NCI-H2196 treated with DMSO at 0.1 percent for 48 hours (cell line): ENCODE data around the gene SPTBN4.
"Not testable (repeated sequence)": the region's sequence is repeated elsewhere in the genome, so short reads cannot be mapped to it uniquely, and the experiment has no call there.

Experiments used
- DNase-seq: peaks from one replicate; lab custom pipeline; 2025; ENCODE audit not compliant: unreplicated experiment; lab: John Stamatoyannopoulos, UW

Gene SPTBN4

DNA sequence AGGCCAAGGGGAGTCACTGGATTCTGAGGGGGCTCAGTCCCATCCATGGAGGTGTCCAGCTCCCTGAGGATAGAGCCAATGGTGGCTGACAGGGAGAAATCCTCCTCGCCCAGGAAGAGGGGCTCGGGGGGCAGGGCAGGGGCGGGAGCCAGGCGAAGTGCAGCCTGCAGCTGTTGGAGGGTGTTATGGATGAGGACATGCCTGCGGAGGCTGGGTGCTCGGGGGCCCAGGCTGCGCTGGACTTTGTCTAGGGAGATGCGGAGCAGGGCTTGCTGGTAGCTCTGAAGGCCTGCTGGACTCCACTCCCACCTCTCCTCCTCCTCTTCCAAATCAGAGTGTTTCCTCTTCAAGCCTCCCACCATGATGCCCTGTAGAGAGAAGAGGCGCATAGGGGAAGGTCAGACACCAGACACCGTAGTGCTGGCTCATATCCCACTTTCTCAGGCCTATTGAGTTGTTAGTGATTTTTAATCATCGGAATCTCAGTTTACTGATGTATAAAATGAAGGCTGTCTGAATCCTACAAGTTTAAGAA lies 25.0 kb upstream of the SPTBN4 start:
- no peak for DNase-seq

DNA sequence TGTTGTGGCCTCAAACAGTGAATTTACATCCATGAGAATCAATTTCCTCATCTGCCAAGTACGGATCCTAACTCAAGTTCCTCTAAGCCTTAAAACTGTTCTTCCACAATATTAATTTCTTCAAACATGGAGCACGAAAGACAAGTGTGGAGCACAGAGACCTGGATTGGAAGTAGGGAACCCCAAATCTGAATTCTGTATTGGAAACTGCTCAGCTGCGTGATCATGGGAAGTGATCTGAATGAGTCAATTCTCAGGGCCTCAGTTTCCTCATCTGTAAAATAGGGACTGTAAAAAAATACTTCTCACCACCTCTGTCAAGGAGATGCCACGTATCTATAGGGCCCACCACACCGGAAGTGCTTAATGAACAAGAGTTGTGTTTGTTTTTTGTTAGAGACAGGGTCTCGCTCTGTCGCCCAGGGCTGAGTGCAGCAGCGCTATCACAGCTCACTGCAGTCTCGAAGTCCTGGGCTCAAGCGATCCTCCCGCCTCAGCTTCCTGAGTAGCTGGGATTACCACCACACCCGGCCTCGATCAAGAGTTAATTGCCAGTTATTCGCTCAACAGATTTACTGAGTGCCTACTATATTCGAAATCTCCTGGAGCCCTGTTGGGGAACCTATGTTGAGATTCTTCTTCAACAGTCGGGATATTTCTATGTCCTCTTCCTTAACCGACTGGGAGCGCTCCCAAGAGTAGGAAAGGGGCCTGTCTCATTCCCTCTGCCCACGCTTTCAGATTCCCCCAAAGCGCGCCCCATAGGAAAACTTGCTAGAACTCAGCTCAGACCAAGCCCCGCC lies 24.3 kb upstream of the SPTBN4 start:
- no peak for DNase-seq

DNA sequence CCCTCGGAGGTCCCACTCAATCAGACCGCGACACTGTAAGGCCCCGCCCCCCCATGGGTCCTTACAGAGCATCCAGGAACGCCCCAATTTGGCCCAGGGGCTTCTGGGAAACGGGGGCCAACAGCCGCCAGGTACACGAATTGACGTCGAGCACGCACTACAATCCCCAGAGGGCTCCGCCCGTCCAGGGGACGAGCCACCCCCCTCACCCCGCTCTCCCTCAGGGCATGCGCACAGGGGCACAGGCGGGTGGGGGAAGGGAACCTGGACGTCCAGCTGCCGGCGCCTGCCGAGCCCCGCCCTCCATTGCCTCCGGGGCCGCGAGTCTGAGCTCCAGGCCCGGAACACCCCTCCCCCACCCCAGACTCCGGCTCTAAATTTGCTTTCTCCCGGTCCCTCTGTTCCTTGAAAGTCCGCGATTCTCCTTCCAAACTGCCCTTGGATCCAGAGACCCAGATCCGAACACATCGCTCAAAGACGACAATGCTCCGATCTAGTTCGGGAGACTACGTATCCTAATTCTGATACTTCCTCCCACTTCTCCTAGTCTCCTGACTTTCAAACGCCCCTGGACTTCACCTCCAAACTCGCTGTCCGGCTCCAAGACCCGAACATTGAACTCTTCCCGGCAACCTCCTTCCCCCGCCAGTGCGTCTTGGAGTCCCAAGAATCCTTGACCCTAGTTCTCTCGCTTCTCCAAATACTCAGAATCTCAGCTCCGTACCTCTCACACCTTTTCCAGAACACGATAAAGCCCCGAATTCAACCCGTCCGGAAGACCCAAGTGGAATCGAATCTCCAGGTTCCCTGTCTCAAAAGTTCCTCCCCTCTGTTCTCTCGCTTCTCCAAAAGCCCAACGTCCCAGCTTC lies 23.4 kb upstream of the SPTBN4 start:
- DNase-seq: peak; percentile 99

DNA sequence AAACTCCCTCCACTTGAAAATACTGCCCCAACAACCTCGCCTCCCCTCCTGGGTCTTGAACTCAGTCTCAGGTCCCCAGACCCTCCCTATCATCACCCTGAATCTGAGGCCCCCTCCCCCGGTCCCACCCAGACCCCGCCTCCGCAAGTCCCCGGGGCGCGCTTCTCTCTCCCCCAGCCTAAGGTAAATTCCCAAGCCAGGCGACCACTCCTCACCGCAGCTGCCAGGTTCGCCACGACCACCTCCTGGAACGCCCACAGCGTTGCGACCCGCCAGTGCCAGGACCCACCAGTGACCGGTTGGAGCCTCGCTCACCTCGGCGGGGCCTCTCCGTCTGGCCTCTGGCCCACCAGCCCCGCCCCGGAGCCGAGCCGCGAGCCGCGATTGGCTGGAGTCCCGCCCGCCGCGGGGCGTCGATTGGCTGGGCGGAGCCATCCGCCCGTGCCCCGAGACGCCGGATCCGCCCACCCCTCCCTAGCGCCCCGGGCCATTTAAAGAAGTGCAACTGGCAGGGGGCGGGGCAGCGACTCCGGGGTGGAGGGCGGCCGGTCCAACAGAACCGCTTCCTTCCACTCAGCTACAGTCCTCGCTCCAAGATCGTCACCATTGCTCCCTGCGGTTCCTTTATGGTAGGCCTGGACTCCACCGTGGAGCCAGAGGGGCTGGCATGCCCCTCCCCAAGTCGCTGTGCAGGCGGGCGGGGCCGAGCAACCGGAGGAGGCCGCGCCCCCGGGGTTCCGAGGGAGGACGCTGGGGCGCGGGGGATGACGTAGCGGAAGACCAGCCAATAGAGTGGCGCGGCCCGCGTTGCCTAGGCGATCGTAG lies 22.6 kb upstream of the SPTBN4 start, which contains the start of gene SERTAD3:
SERTAD3 (minus strand) TSS at position 336 of the 825 bp plus-strand sequence. CDS start 2,255 bp downstream, outside the sequence.
- peak; percentile 90 for DNase-seq

DNA sequence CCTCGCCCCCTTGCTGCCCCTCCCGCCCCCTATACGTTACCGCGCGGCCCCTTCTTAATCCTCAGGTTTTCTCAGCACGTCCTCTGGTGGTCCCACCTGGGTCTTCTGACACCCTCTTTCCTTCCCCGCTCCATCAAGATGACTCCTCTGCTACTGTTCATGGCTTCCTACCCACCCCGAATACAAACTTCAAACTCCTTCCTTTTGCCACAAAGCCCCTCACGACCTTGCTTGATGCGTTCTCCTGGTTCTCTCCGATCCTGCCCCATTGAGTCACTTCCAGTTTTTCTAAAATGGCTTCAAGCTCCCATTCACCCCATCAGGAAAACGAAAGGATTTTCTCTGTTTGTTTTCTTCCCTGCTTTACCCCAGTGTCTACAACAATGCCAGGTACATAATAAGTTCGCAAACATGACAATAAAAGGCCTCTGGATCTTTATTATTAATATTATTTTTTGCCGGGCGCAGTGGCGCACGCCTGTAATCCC lies 21.9 kb upstream of the SPTBN4 start:
- no peak for DNase-seq

DNA sequence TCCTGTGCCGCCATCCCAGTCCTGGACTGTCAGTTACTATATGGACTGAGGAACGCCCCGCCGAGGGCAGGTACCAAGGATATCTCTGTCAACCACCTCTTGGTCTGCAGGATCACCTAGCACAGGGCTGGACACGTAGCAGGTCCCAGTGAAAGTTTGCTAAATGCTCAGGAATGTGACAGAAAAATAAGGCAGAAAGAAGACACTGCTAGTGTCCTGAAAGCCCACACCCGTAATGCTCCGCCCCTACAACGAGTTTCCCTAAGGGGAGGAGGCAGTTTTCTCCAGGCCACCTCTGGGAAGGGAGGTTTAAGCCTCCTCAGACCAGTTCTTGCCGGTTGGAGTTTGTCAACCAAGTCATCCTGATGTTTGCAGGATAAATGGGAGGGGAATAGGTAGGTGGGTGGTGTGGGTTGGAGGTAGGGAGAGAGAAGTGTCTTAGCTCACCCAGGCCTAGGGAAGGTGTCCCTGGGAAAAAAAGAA lies 21.0 kb upstream of the SPTBN4 start:
- DNase-seq: no peak

DNA sequence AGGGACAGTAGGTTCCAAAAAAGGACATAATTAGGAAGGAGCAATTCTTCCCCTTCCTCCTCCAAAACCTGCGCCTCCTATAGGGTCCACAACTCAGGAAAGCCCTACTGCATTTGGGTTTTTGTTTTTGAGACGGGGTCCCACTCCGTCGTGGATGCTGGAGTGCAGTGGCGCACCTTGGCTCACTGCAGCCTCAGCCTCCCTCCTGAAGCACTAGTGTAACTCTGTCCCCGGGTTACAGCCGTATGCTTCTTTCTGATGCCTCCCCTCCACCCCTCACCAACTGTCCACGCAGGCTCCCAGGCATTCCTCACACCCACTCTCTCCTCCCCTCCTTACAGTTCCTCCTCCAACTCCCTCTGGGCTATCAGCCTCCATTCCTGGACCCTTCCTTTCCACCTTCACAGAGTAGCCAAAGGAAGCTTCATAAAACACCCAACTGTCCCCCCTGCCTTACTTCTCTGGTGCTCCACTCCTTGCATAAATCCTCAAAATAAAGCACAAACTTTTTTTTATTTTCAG lies 20.5 kb upstream of the SPTBN4 start:
- DNase-seq: no peak

DNA sequence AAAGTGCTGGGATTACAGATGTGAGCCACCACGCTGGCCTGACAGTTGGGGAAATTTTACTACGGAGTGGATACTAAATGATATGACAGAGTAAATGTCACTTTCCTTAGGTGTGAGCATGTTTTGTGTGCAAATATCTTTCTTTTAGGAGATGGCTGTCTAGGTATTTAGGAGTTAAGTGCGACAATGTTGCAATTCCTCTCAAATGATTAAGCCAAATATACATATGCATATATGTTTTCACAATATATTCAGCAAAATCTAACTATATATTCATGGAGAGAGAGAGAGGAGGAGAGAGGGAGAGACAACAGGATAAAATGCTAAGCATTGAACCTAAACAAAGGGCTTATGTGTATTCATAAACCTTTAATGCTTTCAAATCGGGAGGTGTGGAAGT lies 17.3 kb upstream of the SPTBN4 start:
- no peak for DNase-seq

DNA sequence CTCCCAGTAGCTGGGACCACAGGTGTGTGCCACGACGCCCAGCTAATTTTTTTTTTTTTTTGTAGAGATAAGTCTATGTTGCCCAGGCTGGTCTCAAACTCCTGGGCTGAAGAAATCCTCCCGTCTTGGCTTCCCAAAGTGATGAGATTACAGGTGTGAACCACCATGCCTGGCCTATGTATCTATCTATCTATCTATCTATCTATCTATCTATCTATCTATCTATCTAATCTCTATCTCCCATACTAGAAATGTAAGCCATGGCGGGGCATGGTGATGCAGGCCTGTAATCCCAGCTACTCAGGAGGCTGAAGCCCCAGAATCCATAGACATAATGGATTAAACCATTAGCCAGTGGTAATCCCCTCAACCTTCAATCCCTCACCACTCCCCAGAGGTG lies 16.1 kb upstream of the SPTBN4 start:
- no peak for DNase-seq

DNA sequence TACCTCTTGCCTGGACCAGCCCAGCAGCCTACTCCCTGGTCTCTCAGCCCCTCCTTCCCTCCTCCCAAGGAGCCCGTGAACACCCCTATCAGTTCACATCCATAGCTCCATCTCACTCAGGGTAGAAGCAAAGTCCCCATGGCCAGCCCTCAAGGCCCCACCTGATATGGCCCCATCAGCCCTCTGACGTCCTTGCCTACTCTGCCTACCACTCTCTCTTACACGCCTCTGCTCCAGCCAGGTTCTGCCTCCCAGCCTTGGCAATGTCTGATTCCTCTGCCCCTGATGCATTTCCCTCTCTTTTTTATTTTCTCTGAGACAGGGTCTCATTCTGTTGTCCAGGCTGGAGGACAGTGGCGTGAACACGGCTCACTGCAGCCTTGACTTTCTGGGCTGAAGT lies 14.8 kb upstream of the SPTBN4 start:
- DNase-seq: no peak

DNA sequence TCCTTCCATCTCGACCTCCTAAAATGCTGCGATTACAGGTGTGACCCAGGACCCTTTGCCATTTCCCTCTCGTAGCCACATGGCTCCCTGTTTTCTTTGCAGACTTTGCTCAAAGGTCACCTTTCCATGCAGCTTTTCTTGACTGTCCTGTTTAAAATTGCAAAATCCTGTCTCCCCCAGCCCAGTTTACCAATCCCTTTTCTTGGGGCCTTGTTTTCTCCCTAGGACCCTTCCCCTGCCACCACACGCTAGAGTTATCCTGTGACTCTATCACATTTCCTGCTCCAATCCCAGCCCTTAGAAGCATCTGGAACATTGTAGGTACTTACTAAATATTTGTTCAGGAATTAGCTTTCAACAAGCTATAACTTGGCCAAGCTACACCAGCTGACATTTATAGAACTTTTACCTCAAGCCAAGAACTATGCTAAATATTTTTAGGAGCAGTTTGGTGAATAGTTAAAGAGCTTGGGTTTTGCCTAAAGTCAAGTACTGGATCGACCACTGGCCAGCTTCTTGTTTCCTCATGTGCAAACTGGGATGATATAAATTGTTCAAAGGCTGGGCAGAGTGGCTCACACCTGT lies 13.6 kb upstream of the SPTBN4 start:
- no peak for DNase-seq

DNA sequence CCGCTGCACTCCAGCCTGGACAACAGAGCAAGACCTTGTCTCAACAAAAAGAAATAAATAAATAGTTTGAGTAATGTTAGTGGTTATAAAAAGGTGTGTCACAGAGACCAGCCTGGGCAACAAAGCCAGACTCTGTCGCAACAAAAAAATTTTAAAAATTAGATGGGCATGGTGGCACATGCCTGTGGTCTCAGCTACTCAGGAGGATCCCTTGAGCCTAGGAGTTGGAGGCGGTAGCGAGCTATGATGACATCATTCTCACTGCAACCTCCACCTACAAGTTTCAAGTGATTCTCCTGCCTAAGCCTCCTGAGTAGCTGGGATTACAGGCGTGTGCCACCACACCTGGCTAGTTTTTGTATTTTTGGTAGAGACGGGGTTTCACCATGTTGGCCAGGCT lies 12.9 kb upstream of the SPTBN4 start:
- not testable (repeated sequence) for DNase-seq

DNA sequence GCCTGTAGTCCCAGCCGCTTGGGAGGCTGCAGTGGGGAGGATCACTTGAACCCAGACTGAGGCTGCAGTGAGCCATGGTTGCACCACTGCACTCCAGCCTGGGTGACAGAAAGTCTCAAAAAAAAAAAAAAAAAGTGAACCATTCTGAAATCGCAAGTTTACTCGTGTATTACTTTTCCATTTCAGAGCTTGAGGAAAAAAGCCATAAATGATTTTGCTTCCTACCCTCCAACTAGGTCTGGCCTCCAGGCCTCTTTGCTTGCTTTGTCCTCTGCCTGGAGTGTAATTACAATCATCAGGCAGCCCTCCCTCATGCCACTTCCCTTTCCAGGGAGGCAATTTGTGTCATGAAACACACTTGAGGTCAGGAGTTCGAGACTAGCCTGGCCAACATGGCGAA lies 9.8 kb upstream of the SPTBN4 start:
- no peak for DNase-seq

DNA sequence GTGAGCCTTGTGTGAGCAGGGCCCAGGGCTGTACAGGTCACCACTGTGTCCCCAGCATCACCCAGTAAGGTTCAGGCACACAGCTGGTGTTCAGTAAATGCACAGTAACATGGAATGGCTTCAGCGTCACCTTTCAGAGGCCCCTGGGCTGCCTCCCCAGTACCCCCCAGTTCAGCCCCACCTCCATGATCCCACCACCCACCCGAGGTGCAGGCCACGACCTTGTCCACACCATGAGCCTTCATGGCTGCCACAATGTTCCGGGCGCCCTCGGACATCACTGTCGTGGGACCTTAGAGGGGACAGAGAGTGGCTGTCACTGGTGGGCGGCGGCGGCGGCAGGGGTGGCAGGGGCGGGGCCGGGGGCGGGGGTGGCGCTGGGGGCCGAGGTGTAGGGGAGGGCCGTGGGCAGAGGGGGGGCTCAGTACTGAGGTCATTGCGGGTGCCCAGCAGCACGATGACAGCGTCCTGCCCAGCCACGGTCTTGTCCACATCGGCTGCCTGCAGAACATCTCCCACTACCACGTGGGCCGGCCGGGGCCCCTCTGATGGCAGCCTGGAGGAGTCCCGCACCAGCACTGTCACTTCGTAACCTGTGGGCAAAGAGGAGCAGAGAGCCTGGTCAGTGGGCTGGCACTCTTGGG lies 8.7 kb upstream of the SPTBN4 start:
- DNase-seq: no peak

DNA sequence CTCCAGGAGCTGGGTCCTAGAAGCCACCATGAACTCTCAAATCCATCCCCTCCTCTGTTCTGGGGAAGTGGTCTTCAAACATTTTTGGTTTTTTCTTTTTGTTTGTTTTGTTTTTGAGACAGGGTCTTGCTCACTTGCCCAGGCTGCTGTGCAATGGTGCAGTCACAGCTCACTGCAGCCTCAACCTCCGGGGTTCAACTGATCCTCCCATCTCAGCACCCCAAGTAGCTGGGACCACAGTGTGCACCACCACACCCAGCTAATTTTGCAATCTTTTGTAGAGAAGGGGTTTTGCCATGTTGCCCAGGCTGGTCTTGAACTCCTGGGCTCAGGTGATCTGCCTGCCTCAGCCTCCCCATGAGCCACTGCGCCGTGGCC lies 8.2 kb upstream of the SPTBN4 start:
- no peak for DNase-seq

DNA sequence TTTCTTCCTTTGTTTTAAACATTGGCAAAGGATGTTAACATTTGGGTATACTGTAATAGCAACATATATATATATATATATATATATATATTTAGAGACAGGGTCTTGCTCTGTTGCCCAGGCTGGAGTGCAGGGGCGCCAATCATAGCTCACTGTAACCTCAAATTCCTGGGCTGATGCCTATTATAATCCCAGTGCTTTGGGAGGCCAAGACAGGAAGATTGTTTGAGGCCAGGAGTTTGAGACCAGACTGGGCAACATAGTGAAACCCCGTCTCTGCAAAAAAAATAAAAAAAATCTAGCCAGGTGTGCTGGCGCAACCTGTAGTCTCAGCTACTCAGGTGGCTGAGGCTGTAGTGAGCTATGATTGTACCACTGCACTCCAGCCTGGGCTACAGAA lies 6.6 kb upstream of the SPTBN4 start:
- no peak for DNase-seq

DNA sequence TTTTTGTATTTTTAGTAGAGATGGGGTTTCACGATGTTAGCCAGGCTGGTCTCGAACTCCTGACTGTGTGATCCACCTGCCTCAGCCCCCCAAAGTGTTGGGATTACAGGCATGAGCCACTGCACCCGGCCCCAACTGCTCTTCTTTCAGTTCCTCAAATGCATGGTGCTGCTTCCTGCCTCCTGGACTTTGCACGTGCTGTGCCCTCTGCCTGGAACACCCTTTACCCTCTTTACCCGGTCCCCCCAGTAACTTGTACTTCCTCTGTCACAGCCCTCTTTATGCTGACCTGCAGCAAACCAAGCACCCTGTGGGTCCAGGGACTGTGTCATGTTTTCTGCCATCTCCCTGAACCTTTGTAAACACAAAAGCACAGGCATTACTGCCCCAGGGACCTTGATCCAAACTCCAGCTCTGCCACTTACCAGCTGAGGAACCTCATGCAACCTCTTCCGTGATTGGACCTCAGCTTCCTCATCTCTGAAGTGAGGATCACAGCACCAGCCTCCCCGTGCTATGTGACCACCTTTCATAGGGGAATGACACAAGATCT lies 5.1 kb upstream of the SPTBN4 start:
- no peak for DNase-seq

DNA sequence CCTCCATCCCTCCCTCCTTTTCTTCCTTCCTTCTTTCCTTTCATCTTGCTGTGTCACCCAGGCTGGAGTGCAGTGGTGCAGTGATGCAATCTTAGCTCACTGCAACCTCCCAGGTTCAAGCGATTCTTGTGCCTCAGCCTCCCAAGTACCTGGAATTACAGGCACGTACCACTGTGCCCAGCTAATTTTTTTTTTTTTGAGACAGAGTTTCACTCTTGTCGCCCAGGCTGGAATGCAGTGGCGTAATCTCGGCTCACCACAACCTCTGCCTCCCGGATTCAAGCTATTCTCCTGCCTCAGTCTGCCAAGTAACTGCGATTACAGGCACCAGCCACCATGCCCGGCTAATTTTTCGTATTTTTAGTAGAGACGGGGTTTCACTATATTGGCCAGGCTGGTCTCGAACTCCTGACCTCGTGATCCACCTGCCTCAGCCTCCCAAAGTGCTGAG lies 3.2 kb upstream of the SPTBN4 start:
- DNase-seq: not testable (repeated sequence)
